Measurements from ENCODE around the gene XYLT1. TPM values are rescaled to one million over a fixed set of nuclear protein-coding genes. Genes with fewer than 3 reads are reported as not detected.

Gene XYLT1
- total and polyA plus RNA-seq, 12 donors, result 0.29 to 4.0 (median 1.6) TPM

- H3K4me3 ChIP-seq, result no peak overlapping the region
- ATAC-seq, result no peak
- H3K27me3 ChIP-seq, result peaks cover 0 to 22% (median 8%) of the 10 kb centered on the region in 7 donors
- TF ChIP-seq CTCF (IDR thresholded peaks at IDR 0.05), result no peak
- 81 to 82% methylated on average over 3 of the region's 3 CpGs for WGBS, 2 donors
- no peaks in the 10 kb centered on the region for H3K36me3 ChIP-seq
- H3K27ac ChIP-seq, result no peak overlapping the region
- intact Hi-C loops (cut with DNase I), result no loop called here
- no peak for DNase-seq
- no peaks in the 10 kb centered on the region for H3K4me1 ChIP-seq
- peaks cover 0 to 6% (median 0%) of the 10 kb centered on the region in 11 donors for H3K9me3 ChIP-seq
Measured at GRCh38 chr16:17497648-17498047, 26.9 kb upstream of the XYLT1 start.

- no peak for ATAC-seq
- no peak for TF ChIP-seq CTCF (IDR thresholded peaks at IDR 0.05)
Measured at GRCh38 chr16:17496891-17497290, 26.1 kb upstream of the XYLT1 start.

GRCh38 chr16:17493012-17493411, 22.3 kb upstream of the XYLT1 start:
- no peak for DNase-seq
- no peak for TF ChIP-seq CTCF (IDR thresholded peaks at IDR 0.05)
- ATAC-seq, result no peak
- peaks cover 0 to 13% (median 0%) of the 10 kb centered on the region in 11 donors for H3K9me3 ChIP-seq
- intact Hi-C loops (cut with DNase I), result no loop called here
- no peak overlapping the region for H3K4me3 ChIP-seq
- no peaks in the 10 kb centered on the region for H3K36me3 ChIP-seq
- no peak overlapping the region for H3K27ac ChIP-seq
- H3K27me3 ChIP-seq, result peaks cover 0 to 11% (median 6%) of the 10 kb centered on the region in 7 donors
- no peaks in the 10 kb centered on the region for H3K4me1 ChIP-seq

More at GRCh38 chr16:17496891-17497290, 26.1 kb upstream of the XYLT1 start:
- Histone ChIP-seq H3K27me3 (peaks cover 0 to 22% (median 8%) of the 10 kb centered on the region in 7 donors), H3K4me1 (no peaks in the 10 kb centered on the region), H3K27ac (no peak overlapping the region), H3K36me3 (no peaks in the 10 kb centered on the region), H3K4me3 (no peak overlapping the region), H3K9me3 (peaks cover 0 to 12% (median 0%) of the 10 kb centered on the region in 11 donors)
- intact Hi-C loops (cut with DNase I), result no loop called here
- no peak for DNase-seq

GRCh38 chr16:17491140-17491662, 20.4 kb upstream of the XYLT1 start:
- H3K4me3 ChIP-seq, result no peak overlapping the region
- intact Hi-C loops (cut with DNase I), result no loop called here
- no peaks in the 10 kb centered on the region for H3K36me3 ChIP-seq
- WGBS, 2 donors, result 79 to 86% methylated on average over 4 of the region's 4 CpGs
- ATAC-seq (no peak), DNase-seq (no peak)
- H3K27ac ChIP-seq, result no peak overlapping the region
- H3K9me3 ChIP-seq, result peaks cover 0 to 13% (median 0%) of the 10 kb centered on the region in 11 donors
- peaks cover 0 to 8% (median 4%) of the 10 kb centered on the region in 7 donors for H3K27me3 ChIP-seq
- H3K4me1 ChIP-seq, result no peaks in the 10 kb centered on the region
- no peak for TF ChIP-seq CTCF (IDR thresholded peaks at IDR 0.05)

Data from heart right ventricle (tissue), 16 donors.